GM19239 (cell line): Measurements from ENCODE around the gene FBLIM1.

Source experiments
- DNase-seq: peaks from one replicate; pipeline ENCODE4 v3.0.0; 2011; ENCODE audit warnings: low spot score; ENCODE audit not compliant: insufficient read length
- FAIRE-seq: peaks from 2 replicates; lab custom pipeline; 2011; peaks lifted over from hg19 to GRCh38; lab: Jason Lieb, UNC

FBLIM1 gene

DNA sequence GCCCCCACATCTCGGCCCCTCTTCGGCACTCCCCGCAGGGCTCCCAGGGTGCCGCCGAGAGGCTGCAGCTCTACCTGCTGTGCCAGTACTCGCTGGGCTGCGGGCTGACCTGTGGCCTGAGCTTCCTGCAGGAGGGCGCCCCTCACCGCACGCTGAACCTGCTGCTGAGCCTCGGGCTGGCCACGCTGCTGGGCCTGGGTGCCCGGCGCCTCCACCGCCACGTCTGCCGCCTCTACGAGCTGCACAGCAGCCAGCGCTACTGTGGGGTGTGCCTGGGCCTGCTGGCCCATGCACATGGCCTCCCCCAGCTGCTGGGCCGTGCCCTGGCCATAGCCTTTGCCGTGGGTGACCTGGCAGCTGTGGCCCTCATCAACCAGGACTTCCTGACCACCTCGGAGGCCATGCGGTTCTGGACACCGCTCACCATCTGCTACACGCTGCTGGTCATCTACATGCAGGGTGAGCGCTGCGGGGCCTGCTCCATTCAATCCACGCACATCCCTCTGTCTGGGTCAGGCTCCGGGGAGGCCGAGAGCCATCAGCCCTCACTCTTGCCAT lies 14.4 kb upstream of the FBLIM1 start:
- DNase-seq (no peak), FAIRE-seq (no peak)

DNA sequence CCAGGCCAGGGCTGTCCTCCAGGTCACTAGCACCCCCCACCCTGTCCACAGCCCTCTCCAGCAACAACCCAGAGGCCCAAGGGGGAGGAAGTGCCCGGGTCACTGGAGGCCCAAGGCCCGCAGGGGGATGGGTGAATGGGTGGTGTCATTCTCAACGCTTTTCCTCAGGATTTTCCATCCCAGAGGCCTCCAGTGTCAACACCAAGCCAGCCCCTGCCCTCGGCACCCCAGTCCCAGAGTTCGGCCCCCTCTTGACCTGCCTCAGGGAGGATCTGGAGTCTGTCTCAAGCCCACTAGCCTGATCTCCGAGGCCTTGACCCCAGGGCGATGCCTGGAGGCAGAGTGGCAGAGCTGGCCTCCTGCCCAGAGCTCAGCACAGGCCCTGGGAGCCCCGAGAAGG lies 11.2 kb upstream of the FBLIM1 start:
- no peak for FAIRE-seq

DNA sequence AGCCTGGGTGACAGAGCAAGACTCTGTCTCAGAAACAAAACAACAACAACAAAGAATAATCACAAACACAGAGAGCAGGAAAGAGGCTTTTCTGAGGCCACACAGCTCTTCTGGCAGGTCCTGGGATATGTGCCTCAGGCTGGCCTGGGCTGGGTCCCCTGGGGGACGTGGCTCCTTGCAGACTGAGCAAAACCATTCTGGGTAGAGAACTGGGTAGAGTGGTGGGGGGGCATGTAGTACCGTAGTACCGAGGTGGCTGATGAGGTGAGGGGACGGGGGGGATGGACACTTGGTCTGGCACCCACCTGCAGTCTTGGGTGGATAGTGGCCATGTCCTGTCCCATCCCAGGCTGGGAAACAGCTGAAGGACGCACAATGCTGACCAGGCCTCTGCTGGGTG lies 10.3 kb upstream of the FBLIM1 start:
- FAIRE-seq: no peak
- DNase-seq: no peak

More for the DNA sequence above, 11.2 kb upstream of the FBLIM1 start:
- DNase-seq: no peak

GRCh38 chr1:15748690-15749398 lies 9.8 kb upstream of the FBLIM1 start:
- DNase-seq (no peak), FAIRE-seq (no peak)

GRCh38 chr1:15749399-15750291 lies 8.9 kb upstream of the FBLIM1 start:
- no peak for DNase-seq

GRCh38 chr1:15750924-15751323 lies 7.7 kb upstream of the FBLIM1 start:
- no peak for DNase-seq
- FAIRE-seq: no peak

More at GRCh38 chr1:15749399-15750291, 8.9 kb upstream of the FBLIM1 start:
- no peak for FAIRE-seq

- DNase-seq: no peak
These were observed 6.9 kb upstream of the FBLIM1 start for GRCh38 chr1:15751717-15752116.

DNA sequence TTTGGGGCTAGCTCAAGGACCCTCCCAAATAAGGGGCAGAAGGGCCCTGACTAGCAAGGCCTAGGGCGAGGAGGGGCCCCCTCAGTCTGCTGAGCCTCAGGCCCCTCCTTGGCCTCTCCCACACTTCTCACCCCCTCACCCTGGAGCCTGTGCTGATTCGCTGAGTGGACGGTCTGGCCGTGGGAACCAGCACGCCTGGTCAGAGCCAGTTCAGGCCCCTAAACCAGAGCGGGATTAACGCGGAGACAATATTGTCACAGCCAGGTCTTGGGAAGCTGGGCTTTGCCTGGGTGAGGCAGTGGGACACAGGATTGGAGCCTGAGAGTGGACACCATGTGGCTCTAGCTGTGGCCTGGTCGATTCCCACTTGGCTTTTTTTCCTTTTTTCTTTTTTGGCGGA lies 4.8 kb upstream of the FBLIM1 start:
- no peak for FAIRE-seq
- DNase-seq: no peak

More at GRCh38 chr1:15751717-15752116, 6.9 kb upstream of the FBLIM1 start:
- no peak for FAIRE-seq

DNA sequence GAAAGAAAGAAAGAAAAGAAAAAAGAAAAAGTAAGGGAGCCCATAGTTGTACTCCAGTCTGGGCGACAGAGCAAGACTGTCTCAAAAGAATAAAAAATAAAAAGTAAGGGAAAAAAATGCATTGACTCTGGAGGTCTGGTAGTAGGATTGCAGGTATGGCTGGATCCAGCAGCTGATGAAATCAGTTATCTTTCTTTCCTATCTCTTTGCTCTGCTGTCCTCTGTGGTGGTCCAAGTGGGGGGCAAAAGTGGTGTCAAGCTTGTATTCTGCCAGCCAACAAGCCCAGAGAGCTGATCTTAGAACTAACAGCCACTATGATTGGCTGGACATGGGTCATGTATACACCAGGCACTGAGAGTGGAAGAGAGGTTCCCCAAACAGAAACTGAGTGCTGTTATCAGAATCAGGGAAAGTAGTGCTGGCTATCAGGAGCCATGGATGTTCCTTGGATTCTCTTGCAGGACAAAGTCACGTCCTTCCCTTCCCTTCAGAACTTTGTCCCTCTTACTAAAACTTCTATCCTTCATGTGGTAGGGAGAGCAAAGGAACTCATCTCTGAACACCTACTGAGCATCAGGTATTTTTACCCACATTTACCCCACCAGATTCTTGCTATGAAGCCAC lies 3.5 kb upstream of the FBLIM1 start:
- FAIRE-seq (no peak), DNase-seq (no peak)

GRCh38 chr1:15755646-15756040 lies 3.0 kb upstream of the FBLIM1 start:
- FAIRE-seq: no peak
- no peak for DNase-seq

DNA sequence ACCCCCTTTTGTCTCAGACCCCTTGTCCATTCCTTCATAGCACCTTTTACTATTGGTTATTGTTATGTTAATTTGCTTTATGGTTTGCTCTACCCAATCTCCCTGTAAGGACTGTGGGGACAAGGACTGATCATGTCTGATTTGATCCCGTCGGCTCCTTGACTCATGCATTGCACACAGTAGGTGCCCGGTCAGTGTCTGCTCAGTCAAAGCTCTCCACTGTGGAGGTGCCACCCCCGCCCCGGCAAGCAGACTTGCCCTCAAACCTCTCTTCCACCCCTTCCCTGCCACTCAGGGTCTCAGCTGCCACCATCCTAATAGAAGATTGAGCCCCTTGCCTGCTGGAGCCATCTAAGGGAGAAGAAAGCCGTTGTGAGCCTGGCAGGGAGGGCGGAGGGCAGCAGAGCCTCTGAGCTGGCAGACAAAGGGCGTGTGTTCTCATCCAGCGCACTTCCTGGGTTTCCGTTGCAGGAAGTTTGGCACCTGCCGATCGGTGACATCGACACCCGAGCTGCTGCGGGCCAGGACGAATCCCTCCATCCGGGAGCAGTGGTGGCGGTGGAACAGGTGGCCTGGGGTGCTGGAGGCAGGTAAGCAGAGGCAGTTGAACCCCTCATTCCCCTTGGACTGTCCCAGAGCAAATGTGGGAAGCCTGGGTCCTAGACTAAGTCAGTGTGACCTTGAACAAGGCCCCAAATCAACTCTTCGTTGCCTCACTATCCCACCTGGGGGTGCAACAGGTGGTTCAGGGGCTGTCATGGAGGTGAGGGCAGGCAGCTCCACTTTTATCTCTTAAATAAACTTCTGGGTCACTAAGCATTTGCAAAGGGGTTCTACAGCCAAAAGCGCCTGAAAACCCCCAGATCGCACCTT lies 2.2 kb upstream of the FBLIM1 start:
- no peak for FAIRE-seq
- DNase-seq: no peak

GRCh38 chr1:15757016-15757543 lies 1.5 kb upstream of the FBLIM1 start:
- FAIRE-seq: no peak
- no peak for DNase-seq

DNA sequence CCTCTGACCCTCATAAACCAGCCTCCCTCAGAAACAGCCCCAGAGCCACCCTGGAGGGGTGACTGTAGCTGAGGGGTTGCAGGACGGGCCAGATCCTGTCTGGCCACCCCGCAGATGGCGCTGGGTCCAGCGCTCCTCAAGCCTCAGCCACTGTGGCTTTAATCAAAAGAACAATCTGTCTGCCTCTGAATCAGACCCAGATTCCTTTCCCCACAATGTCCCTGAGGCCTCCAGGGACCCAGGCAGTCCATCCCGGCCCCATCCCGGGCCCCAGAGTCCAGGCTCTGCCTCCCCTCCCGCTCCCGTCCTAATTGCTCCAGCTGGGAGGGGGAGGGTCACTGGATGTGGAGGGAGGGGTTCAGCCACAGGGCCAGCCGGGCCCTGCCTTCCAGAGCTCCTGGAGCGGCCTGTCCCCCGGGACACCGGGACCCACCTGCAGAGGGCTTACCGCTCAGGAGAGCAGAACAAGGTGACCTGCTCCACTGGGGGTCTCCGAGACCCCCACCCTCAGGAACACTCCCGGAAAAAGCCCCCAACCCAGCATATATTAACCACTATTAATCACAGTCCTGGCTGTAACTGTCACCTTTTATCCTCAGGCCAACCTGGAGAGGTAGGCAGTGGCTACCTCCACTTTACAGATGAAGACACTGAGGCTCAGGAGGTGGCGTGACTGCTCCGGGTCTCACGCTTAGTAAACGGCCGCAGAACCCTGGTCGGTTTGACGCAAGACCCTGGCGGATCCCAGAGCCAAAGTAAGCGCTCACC lies 836 bp upstream of the FBLIM1 start:
- FAIRE-seq (no peak), DNase-seq (no peak)

- no peak for DNase-seq
- no peak for FAIRE-seq
These were observed 512 bp downstream of the FBLIM1 start for GRCh38 chr1:15758953-15759661.

GRCh38 chr1:15760520-15761211 lies 2.1 kb downstream of the FBLIM1 start:
- FAIRE-seq: no peak
- DNase-seq: no peak

DNA sequence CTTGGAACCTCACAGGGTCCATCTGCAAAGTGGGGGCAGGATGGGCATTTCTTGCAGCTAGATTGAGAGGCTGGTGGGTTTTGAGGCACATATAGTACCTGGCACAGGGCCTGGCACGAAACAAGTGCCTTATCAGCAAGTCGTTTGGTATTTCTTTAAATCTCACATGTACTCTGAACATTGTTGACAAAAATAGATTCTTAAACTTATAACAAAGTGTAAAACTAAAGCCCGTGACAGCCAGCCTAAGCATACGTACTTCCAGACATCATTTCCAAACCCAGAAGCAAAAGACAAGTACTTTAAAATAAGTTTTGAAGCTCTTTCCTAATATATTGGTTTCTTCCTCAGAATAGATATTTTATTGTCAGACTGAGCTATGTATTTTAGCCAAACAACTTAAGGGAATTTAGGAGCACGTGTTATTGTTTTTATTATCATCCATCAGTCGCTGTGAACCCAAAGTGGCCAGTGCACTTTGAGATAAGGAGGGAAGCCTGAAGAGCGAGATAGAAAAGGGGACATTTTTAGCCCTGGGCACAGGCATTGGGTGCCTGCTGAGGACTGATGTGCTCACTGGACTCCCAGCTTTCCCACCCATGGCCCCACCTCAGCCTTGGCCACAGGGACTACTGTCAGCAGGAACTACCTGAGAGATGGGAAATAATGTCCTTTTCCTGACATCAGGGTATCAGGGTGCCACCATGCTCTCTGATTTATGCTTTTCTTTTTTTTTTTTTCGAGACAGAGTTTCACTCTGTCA lies 3.0 kb downstream of the FBLIM1 start:
- no peak for FAIRE-seq
- no peak for DNase-seq

DNA sequence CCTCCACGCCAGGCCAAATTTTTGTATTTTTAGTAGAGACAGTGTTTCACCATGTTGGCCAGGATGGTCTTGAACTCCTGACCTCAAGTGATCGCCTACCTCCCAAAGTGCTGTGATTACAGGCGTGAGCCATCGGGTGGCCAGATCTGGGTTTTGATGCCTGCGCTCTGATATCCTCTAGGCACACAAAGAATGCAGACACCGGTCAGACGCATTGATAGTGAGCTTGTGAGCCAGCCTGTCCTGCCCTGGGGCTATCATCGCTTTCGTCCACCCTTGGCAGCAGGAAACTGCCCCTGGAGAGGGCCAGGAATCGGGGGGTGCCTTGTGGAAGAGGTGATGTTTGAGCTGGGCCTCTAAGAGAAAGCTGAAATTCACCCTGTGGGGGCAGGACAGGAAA lies 4.0 kb downstream of the FBLIM1 start:
- DNase-seq: no peak
- no peak for FAIRE-seq
